Fibroblast of upper back skin (primary cell): ENCODE results near the gene VAMP5.

ENCODE experiments used
- DNase-seq: peaks from one replicate; pipeline ENCODE4 v3.0.0-alpha.2; 2013

The VAMP5 gene

GRCh38 chr2:85642725-85643124 is 58.5 kb downstream of the VAMP5 start:
- no peak for DNase-seq
